Mucosa of stomach (tissue), 1 donor: ENCODE measurements around the gene LBX1.
"Not testable (repeated sequence)": the region's sequence is repeated elsewhere in the genome, so short reads cannot be mapped to it uniquely, and the experiment has no call there.

Experiments
- H3K27me3 ChIP-seq: one replicate; pipeline ENCODE4 v1.7.0; 2013; ENCODE audit warnings: mild to moderate bottlenecking, low read length; ENCODE audit not compliant: control insufficient read depth, insufficient read depth
- H3K36me3 ChIP-seq: one replicate; pipeline ENCODE4 v1.7.0; 2013; ENCODE audit warnings: low read length; ENCODE audit not compliant: control insufficient read depth, insufficient read depth
- H3K4me1 ChIP-seq: one replicate; pipeline ENCODE4 v1.7.0; 2013; ENCODE audit warnings: mild to moderate bottlenecking, low read length; ENCODE audit not compliant: control insufficient read depth, insufficient read depth
- H3K4me3 ChIP-seq: one replicate; pipeline ENCODE4 v1.7.0; 2013; ENCODE audit warnings: low read length
- H3K9ac ChIP-seq: one replicate; pipeline ENCODE4 v1.7.0; 2013; ENCODE audit warnings: mild to moderate bottlenecking, low read length, moderate library complexity
- H3K9me3 ChIP-seq: one replicate; pipeline ENCODE4 v1.7.0; 2013; ENCODE audit warnings: mild to moderate bottlenecking, low read length, moderate library complexity; ENCODE audit not compliant: control insufficient read depth
- donor health status: Pancreatic carcinoma.

LBX1 gene

GRCh38 chr10:101207026-101207425 is 22.2 kb downstream of the LBX1 start:
- Histone ChIP-seq H3K9me3 (no peaks in the 10 kb centered on the region), H3K4me3 (no peak overlapping the region), H3K27me3 (peaks cover 33% of the 10 kb centered on the region), H3K36me3 (no peaks in the 10 kb centered on the region), H3K4me1 (no peaks in the 10 kb centered on the region), H3K9ac (no peak overlapping the region)

- not testable (repeated sequence) for H3K9ac ChIP-seq, H3K9me3 ChIP-seq, H3K4me3 ChIP-seq, H3K4me1 ChIP-seq, H3K36me3 ChIP-seq
- peaks cover 11% of the 10 kb centered on the region for H3K27me3 ChIP-seq
Measured at GRCh38 chr10:101202667-101203066, 26.6 kb downstream of the LBX1 start.

GRCh38 chr10:101198326-101198977 is 30.8 kb downstream of the LBX1 start:
- not testable (repeated sequence) for H3K27me3 ChIP-seq, H3K36me3 ChIP-seq, H3K4me3 ChIP-seq, H3K4me1 ChIP-seq, H3K9me3 ChIP-seq, H3K9ac ChIP-seq

GRCh38 chr10:101195921-101196320 is 33.3 kb downstream of the LBX1 start:
- no peaks in the 10 kb centered on the region for H3K9me3 ChIP-seq
- H3K9ac ChIP-seq: no peak overlapping the region
- H3K4me1 ChIP-seq: no peaks in the 10 kb centered on the region
- no peak overlapping the region for H3K4me3 ChIP-seq
- H3K27me3 ChIP-seq: peaks cover 6% of the 10 kb centered on the region
- no peaks in the 10 kb centered on the region for H3K36me3 ChIP-seq

- peaks cover 8% of the 10 kb centered on the region for H3K27me3 ChIP-seq
Measured at GRCh38 chr10:101189461-101190401, 39.5 kb downstream of the LBX1 start.

GRCh38 chr10:101188942-101189341 is 40.3 kb downstream of the LBX1 start:
- H3K27me3 ChIP-seq: peaks cover 8% of the 10 kb centered on the region
- no peaks in the 10 kb centered on the region for H3K9me3 ChIP-seq
- H3K4me1 ChIP-seq: no peaks in the 10 kb centered on the region
- H3K36me3 ChIP-seq: no peaks in the 10 kb centered on the region
- no peak overlapping the region for H3K4me3 ChIP-seq
- no peak overlapping the region for H3K9ac ChIP-seq

More at GRCh38 chr10:101189461-101190401, 39.5 kb downstream of the LBX1 start:
- H3K4me3 ChIP-seq: no peak overlapping the region
- no peaks in the 10 kb centered on the region for H3K4me1 ChIP-seq
- H3K9me3 ChIP-seq: no peaks in the 10 kb centered on the region
- no peaks in the 10 kb centered on the region for H3K36me3 ChIP-seq
- no peak overlapping the region for H3K9ac ChIP-seq

- Histone ChIP-seq H3K9me3 (no peaks in the 10 kb centered on the region), H3K9ac (no peak overlapping the region), H3K36me3 (no peaks in the 10 kb centered on the region), H3K4me3 (no peak overlapping the region), H3K4me1 (no peaks in the 10 kb centered on the region), H3K27me3 (peaks cover 13% of the 10 kb centered on the region)
Measured at GRCh38 chr10:101183458-101184183, 45.6 kb downstream of the LBX1 start.

- Histone ChIP-seq H3K9ac (no peak overlapping the region), H3K9me3 (no peaks in the 10 kb centered on the region), H3K36me3 (no peaks in the 10 kb centered on the region), H3K27me3 (peaks cover 13% of the 10 kb centered on the region), H3K4me3 (no peak overlapping the region), H3K4me1 (no peaks in the 10 kb centered on the region)
Measured at GRCh38 chr10:101182936-101183335, 46.3 kb downstream of the LBX1 start.
